GM23338 (cell line): ENCODE data around the gene TMEM229B. TPM values are rescaled to one million over a fixed set of nuclear protein-coding genes. Genes with fewer than 3 reads are reported as not detected.
A peak's percentile ranks its signal among the peaks of the same experiment; 100 is the strongest.

ENCODE experiments used
- ATAC-seq: fragments of 200-7000 bp; cut with Tn5 transposase; 3 replicates; pipeline ENCODE4 v1.9.1; 2020
- DNase-seq: peaks from one replicate; pipeline ENCODE4 v3.0.0-alpha.2; 2015; ENCODE audit warnings: low spot score
- H2AFZ ChIP-seq: fragments of 200-600 bp; sonication (generic); 2 replicates; pipeline ENCODE4 v1.8.0; 2016; ENCODE audit warnings: antibody characterized with exemption, mild to moderate bottlenecking, moderate library complexity
- H3F3A ChIP-seq: fragments of 200-600 bp; sonication (generic); replicated peaks from 2 replicates; pipeline ENCODE4 v1.8.0; 2017; ENCODE audit warnings: antibody characterized with exemption, mixed run types, low read depth
- H3K27ac ChIP-seq: fragments of 200-600 bp; sonication (generic); 2 replicates; pipeline ENCODE4 v1.6.1; 2016; ENCODE audit warnings: low read depth
- H3K27me3 ChIP-seq: fragments of 200-600 bp; sonication (generic); 2 replicates; pipeline ENCODE4 v1.8.0; 2016; ENCODE audit warnings: mild to moderate bottlenecking, mixed run types, moderate library complexity; ENCODE audit not compliant: insufficient read depth
- H3K36me3 ChIP-seq: fragments of 200-600 bp; sonication (generic); 2 replicates; pipeline ENCODE4 v1.8.0; 2016; ENCODE audit warnings: mild to moderate bottlenecking; ENCODE audit not compliant: insufficient read depth
- H3K4me1 ChIP-seq: fragments of 200-600 bp; sonication (generic); 2 replicates; pipeline ENCODE4 v1.8.0; 2016; ENCODE audit warnings: mild to moderate bottlenecking, moderate library complexity; ENCODE audit not compliant: insufficient read depth
- H3K4me2 ChIP-seq: fragments of 200-600 bp; sonication (generic); 2 replicates; pipeline ENCODE4 v1.7.1; 2017; ENCODE audit warnings: mixed run types
- H3K4me3 ChIP-seq: fragments of 200-600 bp; sonication (generic); 2 replicates; pipeline ENCODE4 v1.6.1; 2016; ENCODE audit warnings: mixed run types
- H3K79me2 ChIP-seq: fragments of 200-600 bp; sonication (generic); replicated peaks from 2 replicates; pipeline ENCODE4 v1.8.0; 2017; ENCODE audit warnings: mild to moderate bottlenecking; ENCODE audit not compliant: insufficient read depth
- H3K9me2 ChIP-seq: fragments of 200-600 bp; sonication (generic); 2 replicates; pipeline ENCODE4 v1.8.0; 2017; ENCODE audit not compliant: insufficient read depth
- H4K20me1 ChIP-seq: fragments of 200-600 bp; sonication (generic); replicated peaks from 2 replicates; pipeline ENCODE4 v1.8.0; 2017; ENCODE audit warnings: mild to moderate bottlenecking; ENCODE audit not compliant: insufficient read depth
- H3K27ac Mint-ChIP-seq: 2 replicates; pipeline ENCODE4 v1.8.0; 2020; ENCODE audit warnings: inconsistent platforms, mild to moderate bottlenecking, moderate library complexity, mixed read lengths
- H3K27me3 Mint-ChIP-seq: 3 replicates; pipeline ENCODE4 v1.8.0; 2022; ENCODE audit warnings: low read depth, mild to moderate bottlenecking, moderate library complexity, mixed read lengths, inconsistent platforms; ENCODE audit not compliant: insufficient read depth, poor library complexity
- H3K36me3 Mint-ChIP-seq: 3 replicates; pipeline ENCODE4 v1.8.0; 2021; ENCODE audit warnings: low read depth, mild to moderate bottlenecking, inconsistent platforms, moderate library complexity, mixed read lengths
- H3K4me1 Mint-ChIP-seq: 3 replicates; pipeline ENCODE4 v1.8.0; 2020; ENCODE audit warnings: mild to moderate bottlenecking, inconsistent platforms, mixed read lengths
- H3K4me3 Mint-ChIP-seq: 3 replicates; pipeline ENCODE4 v1.8.0; 2021; ENCODE audit warnings: moderate library complexity, mild to moderate bottlenecking, inconsistent platforms, mixed read lengths
- H3K9me3 Mint-ChIP-seq: 3 replicates; pipeline ENCODE4 v1.8.0; 2020; ENCODE audit warnings: moderate library complexity, mild to moderate bottlenecking, inconsistent platforms, mixed read lengths
- CREB1 ChIP-seq: fragments of 250-450 bp; sonication (Bioruptor Pico); IDR thresholded peaks from 2 replicates; pipeline ENCODE4 v1.5.0; 2020; ENCODE audit warnings: low read depth, mild to moderate bottlenecking, moderate library complexity
- EZH2phosphoT487 ChIP-seq: fragments of 200-600 bp; sonication (generic); IDR thresholded peaks from one replicate; pipeline ENCODE4 v1.8.1; 2018; ENCODE audit warnings: antibody characterized with exemption; ENCODE audit not compliant: unreplicated experiment
- NANOG ChIP-seq: IDR thresholded peaks from 2 replicates; pipeline ENCODE4 v1.6.1; 2016; ENCODE audit warnings: antibody characterized with exemption, borderline replicate concordance
- STAT1 ChIP-seq: IDR thresholded peaks from one replicate; pipeline ENCODE4 v1.6.1; 2016; ENCODE audit warnings: antibody characterized with exemption; ENCODE audit not compliant: unreplicated experiment
- ZNF331 ChIP-seq: fragments of 250-450 bp; sonication (Bioruptor Pico); IDR thresholded peaks from 2 replicates; pipeline ENCODE4 v1.5.0; 2020; ENCODE audit warnings: low read depth, mild to moderate bottlenecking, moderate library complexity
- ZNF462 ChIP-seq: fragments of 250-450 bp; sonication (Bioruptor Pico); IDR thresholded peaks from 2 replicates; pipeline ENCODE4 v1.5.0; 2020; ENCODE audit warnings: mild to moderate bottlenecking, moderate library complexity
- polyA plus RNA-seq: library from polyadenylated mRNA; unstranded; fragments of >200 nt; fragmentation: Nextera tagmentation; extraction: Ambion mirVana; gene quantifications from 2 replicates; pipeline ENCODE4 v1.2.1, GENCODE V29; 2016
- total RNA-seq: library from RNA; depleted of rRNA; stranded (reverse); fragments of >200 nt; shearing (Covaris generic); gene quantifications from 2 replicates; pipeline ENCODE4 v1.2.3, GENCODE V29; 2014
- TF ChIP-seq, protein P1 (sequence below): IDR thresholded peaks from 2 replicates; pipeline ENCODE4 v1.6.1; 2016; ENCODE audit warnings: antibody characterized with exemption
- TF ChIP-seq, protein P2 (sequence below), 2 experiments: fragments of 200-600 bp in 1 of 2; sonication (generic) in 1 of 2; conservative IDR thresholded peaks; 2 replicates each; pipeline versions ENCODE4 v1.5.1 to v1.6.1; 2016 to 2017; ENCODE audit warnings: antibody characterized with exemption in 2 of 2, low read depth in 2 of 2, mild to moderate bottlenecking in 2 of 2, moderate library complexity in 1 of 2

TMEM229B gene
- total and polyA plus RNA-seq, 2 experiments from 2014 or later, result 0.42 to 2.4 TPM

GRCh38 chr14:67459336-67459735, 29.2 kb downstream of the TMEM229B start:
- TF ChIP-seq, protein P1, sequence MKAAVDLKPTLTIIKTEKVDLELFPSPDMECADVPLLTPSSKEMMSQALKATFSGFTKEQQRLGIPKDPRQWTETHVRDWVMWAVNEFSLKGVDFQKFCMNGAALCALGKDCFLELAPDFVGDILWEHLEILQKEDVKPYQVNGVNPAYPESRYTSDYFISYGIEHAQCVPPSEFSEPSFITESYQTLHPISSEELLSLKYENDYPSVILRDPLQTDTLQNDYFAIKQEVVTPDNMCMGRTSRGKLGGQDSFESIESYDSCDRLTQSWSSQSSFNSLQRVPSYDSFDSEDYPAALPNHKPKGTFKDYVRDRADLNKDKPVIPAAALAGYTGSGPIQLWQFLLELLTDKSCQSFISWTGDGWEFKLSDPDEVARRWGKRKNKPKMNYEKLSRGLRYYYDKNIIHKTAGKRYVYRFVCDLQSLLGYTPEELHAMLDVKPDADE, result no peak
- TF ChIP-seq ZNF331 (CRISPR knock-in tag) (no peak), EZH2phosphoT487 (no peak), CREB1 (CRISPR knock-in tag) (no peak), NANOG (no peak), STAT1 (no peak)
- Histone ChIP-seq H3K4me3 (no peak overlapping the region), H3F3A (no peaks in the 10 kb centered on the region), H3K4me2 (no peak overlapping the region), H3K4me1 (peaks cover 5% of the 10 kb centered on the region; the same call in 1 of the 2 replicates), H3K79me2 (no peaks in the 10 kb centered on the region), H3K27ac (no peak overlapping the region), H4K20me1 (no peaks in the 10 kb centered on the region), H3K36me3 (no peaks in the 10 kb centered on the region), H2AFZ (peak overlapping the region; percentile 63; the same call in 1 of the 2 replicates), H3K9me2 (no peaks in the 10 kb centered on the region), H3K27me3 (no peaks in the 10 kb centered on the region)
- Mint-ChIP-seq H3K27me3 (peaks cover 14% of the 10 kb centered on the region), H3K4me3 (no peak overlapping the region), H3K27ac (no peak overlapping the region), H3K4me1 (peaks cover 7% of the 10 kb centered on the region), H3K9me3 (no peaks in the 10 kb centered on the region), H3K36me3 (no peaks in the 10 kb centered on the region)
- no peak for ATAC-seq
- DNase-seq, result no peak

DNA sequence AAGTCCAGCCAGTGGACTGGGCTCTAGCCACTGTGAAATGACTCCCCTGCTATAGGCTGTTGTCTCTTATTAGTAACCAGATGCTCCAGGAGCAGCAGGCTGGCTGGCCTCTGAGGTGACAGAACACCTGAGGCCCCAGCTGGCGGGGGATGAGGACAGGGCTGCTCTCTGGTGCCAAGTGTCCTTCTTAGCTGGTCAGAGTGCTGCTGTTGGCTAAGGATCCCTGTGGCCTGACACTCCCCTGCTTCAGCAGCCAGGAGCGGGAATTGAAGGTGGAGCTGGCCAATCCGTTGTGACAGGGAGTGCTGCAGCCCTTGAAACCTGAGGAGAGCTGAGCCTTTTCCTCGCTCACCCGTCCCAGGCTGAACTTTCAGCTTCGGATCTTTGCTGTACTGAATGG, 30.7 kb downstream of the TMEM229B start:
- Histone ChIP-seq H3F3A (no peaks in the 10 kb centered on the region), H2AFZ (peak overlapping the region; percentile 65), H3K27ac (no peak overlapping the region), H3K4me2 (no peak overlapping the region), H3K27me3 (no peaks in the 10 kb centered on the region), H3K9me2 (no peaks in the 10 kb centered on the region), H3K4me1 (peaks cover 5% of the 10 kb centered on the region; the same call in 1 of the 2 replicates), H3K79me2 (no peaks in the 10 kb centered on the region), H3K4me3 (no peak overlapping the region), H3K36me3 (no peaks in the 10 kb centered on the region), H4K20me1 (no peaks in the 10 kb centered on the region)
- Mint-ChIP-seq H3K27me3 (peaks cover 15% of the 10 kb centered on the region), H3K36me3 (no peaks in the 10 kb centered on the region), H3K4me1 (peaks cover 7% of the 10 kb centered on the region), H3K27ac (no peak overlapping the region), H3K4me3 (no peak overlapping the region), H3K9me3 (no peaks in the 10 kb centered on the region)
- ATAC-seq (peak; percentile 95), DNase-seq (peak; percentile 72)
- TF ChIP-seq, protein P2, sequence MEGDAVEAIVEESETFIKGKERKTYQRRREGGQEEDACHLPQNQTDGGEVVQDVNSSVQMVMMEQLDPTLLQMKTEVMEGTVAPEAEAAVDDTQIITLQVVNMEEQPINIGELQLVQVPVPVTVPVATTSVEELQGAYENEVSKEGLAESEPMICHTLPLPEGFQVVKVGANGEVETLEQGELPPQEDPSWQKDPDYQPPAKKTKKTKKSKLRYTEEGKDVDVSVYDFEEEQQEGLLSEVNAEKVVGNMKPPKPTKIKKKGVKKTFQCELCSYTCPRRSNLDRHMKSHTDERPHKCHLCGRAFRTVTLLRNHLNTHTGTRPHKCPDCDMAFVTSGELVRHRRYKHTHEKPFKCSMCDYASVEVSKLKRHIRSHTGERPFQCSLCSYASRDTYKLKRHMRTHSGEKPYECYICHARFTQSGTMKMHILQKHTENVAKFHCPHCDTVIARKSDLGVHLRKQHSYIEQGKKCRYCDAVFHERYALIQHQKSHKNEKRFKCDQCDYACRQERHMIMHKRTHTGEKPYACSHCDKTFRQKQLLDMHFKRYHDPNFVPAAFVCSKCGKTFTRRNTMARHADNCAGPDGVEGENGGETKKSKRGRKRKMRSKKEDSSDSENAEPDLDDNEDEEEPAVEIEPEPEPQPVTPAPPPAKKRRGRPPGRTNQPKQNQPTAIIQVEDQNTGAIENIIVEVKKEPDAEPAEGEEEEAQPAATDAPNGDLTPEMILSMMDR (conservative IDR thresholded peaks at IDR 0.05; ENCODE audit: low read depth in 2 of 2), result no peak
- TF ChIP-seq, protein P1, result no peak
- TF ChIP-seq EZH2phosphoT487 (no peak), ZNF462 (CRISPR knock-in tag) (no peak)
